ENCODE data around the gene MME.
A peak's percentile ranks its signal among the peaks of the same experiment; 100 is the strongest.

MME gene

GRCh38 chr3:155190691-155191090, 110.6 kb downstream of the MME start:
- TF ChIP-seq CTCF (conservative IDR thresholded peaks at IDR 0.05) = no peak
- no peak for TF ChIP-seq ZFX (IDR thresholded peaks at IDR 0.05)
- no peak overlapping the region for H3K27ac ChIP-seq

GRCh38 chr3:155192957-155193746, 113.0 kb downstream of the MME start:
- peak overlapping the region; percentile 13; the same call in 1 of the 2 replicates for H3K27ac ChIP-seq
- TF ChIP-seq ZFX (IDR thresholded peaks at IDR 0.05) (no peak), CTCF (conservative IDR thresholded peaks at IDR 0.05) (no peak)

- no peak for TF ChIP-seq ZFX (IDR thresholded peaks at IDR 0.05)
- TF ChIP-seq CTCF (conservative IDR thresholded peaks at IDR 0.05) = no peak
- no peak overlapping the region for H3K27ac ChIP-seq
Observed at GRCh38 chr3:155193868-155194267, 113.7 kb downstream of the MME start.

GRCh38 chr3:155194973-155195957, 115.1 kb downstream of the MME start:
- no peak for TF ChIP-seq ZFX (IDR thresholded peaks at IDR 0.05)
- TF ChIP-seq CTCF (conservative IDR thresholded peaks at IDR 0.05) = no peak
- peak overlapping the region; percentile 17; the same call in 1 of the 2 replicates for H3K27ac ChIP-seq

- H3K27ac ChIP-seq = peak overlapping the region; percentile 12; the same call in 1 of the 2 replicates
- no peak for TF ChIP-seq CTCF (conservative IDR thresholded peaks at IDR 0.05)
- no peak for TF ChIP-seq ZFX (IDR thresholded peaks at IDR 0.05)
Observed at GRCh38 chr3:155196131-155197021, 116.3 kb downstream of the MME start.

- TF ChIP-seq ZFX (IDR thresholded peaks at IDR 0.05) (no peak), CTCF (conservative IDR thresholded peaks at IDR 0.05) (no peak)
- no peak overlapping the region for H3K27ac ChIP-seq
Observed at GRCh38 chr3:155197786-155198185, 117.7 kb downstream of the MME start.

All from C4-2B (cell line).